H7 (cell line): ENCODE data around the gene EPHB2. TPM values are rescaled to one million over a fixed set of nuclear protein-coding genes. Genes with fewer than 3 reads are reported as not detected.
"Not testable (repeated sequence)": the region's sequence is repeated elsewhere in the genome, so short reads cannot be mapped to it uniquely, and the experiment has no call there.

Experiments used
- DNase-seq: peaks from one replicate; pipeline ENCODE4 v3.0.0; 2012
- H3K27me3 ChIP-seq: 2 replicates; pipeline ENCODE4 v1.6.0; 2011; ENCODE audit warnings: mild to moderate bottlenecking, low read length; ENCODE audit not compliant: control insufficient read depth, insufficient read depth
- H3K36me3 ChIP-seq: replicated peaks from 2 replicates; pipeline ENCODE4 v1.5.1; 2011; ENCODE audit warnings: low read length; ENCODE audit not compliant: control insufficient read depth, insufficient read depth
- H3K4me3 ChIP-seq: 2 replicates; pipeline ENCODE4 v1.5.1; 2011; ENCODE audit warnings: low read depth, mild to moderate bottlenecking, control low read depth, low read length, moderate library complexity; ENCODE audit not compliant: insufficient read depth
- total RNA-seq: library from RNA; depleted of rRNA; stranded (reverse); fragments of >200 nt; shearing (Covaris generic); gene quantifications from 2 replicates; pipeline ENCODE4 v1.2.3, GENCODE V29; 2014

Gene EPHB2
- total RNA-seq, 1 experiment from 2014 or later = 14.8 TPM

- Histone ChIP-seq H3K27me3 (peaks cover 9% of the 10 kb centered on the region), H3K36me3 (no peaks in the 10 kb centered on the region), H3K4me3 (no peak overlapping the region)
- DNase-seq = no peak
Measured at GRCh38 chr1:22705586-22705985, 5.1 kb upstream of the EPHB2 start.

- not testable (repeated sequence) for H3K36me3 ChIP-seq, DNase-seq, H3K4me3 ChIP-seq
- H3K27me3 ChIP-seq = peaks cover 10% of the 10 kb centered on the region
Measured at GRCh38 chr1:22706100-22706499, 4.5 kb upstream of the EPHB2 start.

GRCh38 chr1:22708777-22709176 is 1.9 kb upstream of the EPHB2 start:
- Histone ChIP-seq H3K4me3 (no peak overlapping the region), H3K36me3 (no peaks in the 10 kb centered on the region), H3K27me3 (peaks cover 27% of the 10 kb centered on the region)
- no peak for DNase-seq

- DNase-seq = peak; percentile 76
- peaks cover 27% of the 10 kb centered on the region for H3K27me3 ChIP-seq
- H3K36me3 ChIP-seq = no peaks in the 10 kb centered on the region
- H3K4me3 ChIP-seq = no peak overlapping the region
Measured at GRCh38 chr1:22709227-22709626, 1.4 kb upstream of the EPHB2 start.

- DNase-seq = peak; percentile 91
- no peaks in the 10 kb centered on the region for H3K36me3 ChIP-seq
- H3K4me3 ChIP-seq = peak overlapping the region; percentile 42
- peaks cover 27% of the 10 kb centered on the region for H3K27me3 ChIP-seq
Measured at GRCh38 chr1:22709891-22710700, 543 bp upstream of the EPHB2 start.

DNA sequence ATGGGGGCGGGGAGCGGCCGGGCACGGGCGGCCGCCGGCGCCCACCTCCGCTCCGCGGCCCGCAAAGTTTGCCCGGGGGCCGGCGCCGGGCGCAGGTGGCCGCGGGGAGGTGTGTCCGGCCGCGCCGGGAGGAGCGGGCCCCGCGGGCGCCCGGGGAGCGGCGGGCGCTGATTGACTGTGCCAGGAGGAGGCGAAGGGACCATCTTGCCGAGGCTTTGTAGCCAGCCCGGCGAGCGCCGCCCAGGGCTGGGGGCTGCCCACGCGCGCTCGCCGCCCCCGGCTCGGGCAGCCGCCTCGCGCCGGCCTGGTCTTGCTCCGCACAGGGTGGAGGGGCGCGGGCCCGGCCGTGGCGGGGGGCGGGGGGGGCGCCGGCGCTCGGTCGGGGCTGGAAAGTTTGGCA is 432 bp downstream of the EPHB2 start:
- Histone ChIP-seq H3K36me3 (no peaks in the 10 kb centered on the region), H3K27me3 (peaks cover 27% of the 10 kb centered on the region), H3K4me3 (peak overlapping the region; percentile 42)
- DNase-seq = peak; percentile 84

- Histone ChIP-seq H3K27me3 (peaks cover 27% of the 10 kb centered on the region), H3K4me3 (peak overlapping the region; percentile 42), H3K36me3 (no peaks in the 10 kb centered on the region)
- DNase-seq = peak; percentile 78
Measured at GRCh38 chr1:22711591-22712501, 1.2 kb downstream of the EPHB2 start.

DNA sequence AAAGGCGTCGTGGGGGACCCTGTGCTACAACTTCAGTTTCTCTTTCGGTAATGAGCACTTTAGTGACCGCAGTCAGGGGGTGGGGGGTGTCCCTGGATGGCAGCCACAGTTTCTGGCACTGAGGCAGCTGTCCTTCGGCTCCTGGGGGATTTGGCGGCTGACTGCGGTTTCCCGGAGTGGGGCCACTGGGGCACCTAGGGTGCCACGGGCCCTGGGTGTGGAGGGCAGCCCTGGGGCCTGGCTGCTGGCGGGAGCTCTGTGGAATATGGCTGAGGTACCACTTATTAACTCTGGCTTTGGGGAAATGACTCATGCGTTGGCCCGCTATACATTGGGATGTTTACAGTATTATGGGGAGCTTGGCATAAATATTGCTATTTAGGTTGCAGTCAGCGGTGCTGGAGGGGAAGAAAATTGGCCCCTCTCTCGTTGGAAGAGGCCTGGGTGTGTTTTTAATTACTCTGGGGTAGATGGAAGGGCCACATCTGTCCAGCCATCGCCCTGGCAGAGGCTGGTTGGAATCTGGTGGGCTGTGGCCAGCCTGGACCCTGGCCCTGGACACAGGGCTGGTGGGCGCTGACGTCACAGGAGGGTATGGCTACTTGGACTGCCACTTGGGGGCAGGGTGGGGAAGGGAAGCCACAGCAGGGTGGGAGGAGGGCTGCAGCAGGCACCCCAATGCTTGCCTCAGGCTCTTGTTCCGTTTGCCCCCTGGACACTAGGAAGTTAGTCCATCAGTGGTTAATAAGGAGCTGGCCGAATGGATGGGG is 2.0 kb downstream of the EPHB2 start:
- Histone ChIP-seq H3K27me3 (peaks cover 27% of the 10 kb centered on the region), H3K4me3 (no peak overlapping the region), H3K36me3 (no peaks in the 10 kb centered on the region)
- DNase-seq = peak; percentile 59

DNA sequence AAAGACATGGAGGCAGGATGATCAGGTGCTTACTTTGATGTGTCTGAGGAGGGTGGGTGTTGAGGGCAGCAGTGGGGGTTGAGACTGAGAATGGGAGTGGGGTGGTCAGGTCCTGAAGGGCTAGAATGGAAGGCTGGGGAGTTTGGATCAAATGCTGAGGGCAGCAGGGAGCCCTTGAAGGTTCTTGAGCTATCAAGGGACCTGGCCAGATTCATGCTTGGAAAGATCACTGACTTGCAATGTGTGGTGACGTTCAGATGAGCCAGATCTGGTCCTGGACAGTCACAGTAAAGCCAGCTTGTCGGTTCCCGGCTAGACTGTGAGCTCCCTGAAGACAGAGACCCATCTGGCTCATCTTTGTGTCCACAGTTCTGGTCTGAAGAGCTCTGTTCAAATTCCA is 3.8 kb downstream of the EPHB2 start:
- DNase-seq = no peak
- no peaks in the 10 kb centered on the region for H3K36me3 ChIP-seq
- H3K27me3 ChIP-seq = peaks cover 26% of the 10 kb centered on the region
- H3K4me3 ChIP-seq = no peak overlapping the region

- Histone ChIP-seq H3K27me3 (peaks cover 8% of the 10 kb centered on the region), H3K36me3 (no peaks in the 10 kb centered on the region), H3K4me3 (no peak overlapping the region)
- peak; percentile 59 for DNase-seq
Measured at GRCh38 chr1:22717037-22717760, 6.6 kb downstream of the EPHB2 start.

GRCh38 chr1:22721122-22721873 is 10.7 kb downstream of the EPHB2 start:
- no peak for DNase-seq
- H3K27me3 ChIP-seq = no peaks in the 10 kb centered on the region

DNA sequence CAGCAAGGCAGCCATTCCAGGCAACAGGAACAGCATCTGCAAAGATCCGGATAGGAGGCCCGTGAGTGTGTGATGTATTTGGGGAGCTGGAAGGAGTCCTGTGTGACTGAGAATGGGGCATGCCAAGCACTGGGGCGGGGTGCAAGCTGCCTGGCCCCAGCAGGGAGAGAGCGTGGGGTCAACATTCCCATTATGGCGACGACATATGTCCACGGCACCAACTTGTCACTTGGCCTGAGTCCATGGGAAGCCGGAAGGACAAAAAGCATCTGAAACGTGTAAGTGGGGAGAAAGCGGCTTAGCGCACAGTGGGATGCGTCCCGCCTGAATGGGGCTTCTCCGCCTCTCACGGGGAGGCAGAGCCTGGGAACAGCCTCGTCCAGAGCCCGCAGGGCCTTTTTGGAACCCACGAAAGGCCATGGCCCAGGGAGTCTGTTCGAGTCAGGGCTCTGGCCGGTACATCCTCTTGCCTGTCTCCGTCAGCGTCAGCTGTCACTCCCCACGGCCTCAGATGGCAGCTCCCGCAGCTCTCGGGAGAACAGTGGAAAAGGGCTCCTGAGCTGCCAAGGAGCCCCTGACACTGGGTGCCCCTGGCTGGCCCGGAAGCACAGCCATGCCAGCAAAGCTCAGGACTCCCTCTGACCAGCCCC is 12.4 kb downstream of the EPHB2 start:
- Histone ChIP-seq H3K36me3 (no peaks in the 10 kb centered on the region), H3K27me3 (no peaks in the 10 kb centered on the region), H3K4me3 (no peak overlapping the region)
- peak; percentile 69 for DNase-seq

More at GRCh38 chr1:22721122-22721873, 10.7 kb downstream of the EPHB2 start:
- H3K4me3 ChIP-seq = no peak overlapping the region
- no peaks in the 10 kb centered on the region for H3K36me3 ChIP-seq

DNA sequence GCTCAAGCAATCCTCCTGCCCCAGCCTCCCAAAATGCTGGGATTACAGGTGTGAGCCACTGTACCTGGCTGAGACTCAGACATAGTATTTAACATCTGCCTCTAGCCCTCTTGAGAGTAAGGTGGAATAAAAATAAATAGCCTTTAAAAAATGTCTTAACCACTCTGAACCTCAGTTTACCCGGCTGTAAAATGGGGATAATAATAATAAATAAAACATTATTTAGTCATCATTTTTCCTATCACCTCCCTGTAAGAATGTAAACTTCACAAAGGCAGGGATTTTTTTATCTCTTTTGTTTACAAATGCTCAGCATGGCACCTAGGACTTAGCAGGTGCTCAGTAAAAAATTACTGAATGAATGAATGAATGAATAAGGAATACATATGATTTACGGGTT is 17.2 kb downstream of the EPHB2 start:
- no peak for DNase-seq
- H3K36me3 ChIP-seq = no peaks in the 10 kb centered on the region
- no peak overlapping the region for H3K4me3 ChIP-seq
- no peaks in the 10 kb centered on the region for H3K27me3 ChIP-seq
